ENCODE data around the gene HOXD10. TPM values are rescaled to one million over a fixed set of nuclear protein-coding genes. Genes with fewer than 3 reads are reported as not detected.

HOXD10 gene
- total RNA-seq, 1 donor from 2014 or later: not detected

DNA sequence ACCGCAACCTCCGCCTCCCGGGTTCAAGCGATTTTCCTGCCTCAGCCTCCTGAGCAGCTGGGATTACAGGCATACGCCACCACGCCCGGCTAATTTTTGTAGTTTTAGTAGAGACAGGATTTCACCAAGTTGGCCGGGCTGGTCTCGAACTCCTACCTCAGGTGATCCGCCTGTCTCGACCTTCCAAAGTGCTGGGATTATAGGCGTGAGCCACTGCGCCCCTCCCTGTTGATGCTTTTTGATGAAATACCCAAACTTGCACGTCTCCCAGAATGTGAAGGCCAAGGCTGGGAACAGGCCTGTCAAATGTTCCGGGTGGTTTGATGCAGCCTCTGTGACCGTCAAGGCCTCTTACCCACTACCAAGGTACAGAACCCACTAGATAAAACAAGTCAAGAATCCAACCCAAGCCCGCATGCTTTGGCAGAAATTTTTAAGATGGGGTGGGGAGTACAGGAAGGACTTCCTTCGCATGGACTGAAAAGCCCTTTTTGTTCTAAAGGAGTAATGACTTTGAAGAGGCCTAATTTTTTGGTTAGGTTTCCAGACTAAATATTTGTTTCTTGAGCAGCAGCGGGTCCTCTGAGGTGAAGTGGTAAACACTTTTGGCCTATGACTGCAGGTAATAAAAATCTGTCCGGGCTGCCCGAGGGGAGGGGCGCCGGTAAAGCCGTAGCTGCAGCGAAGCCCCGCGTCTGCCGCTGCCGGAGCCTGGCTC, 29.1 kb upstream of the HOXD10 start:
- Mint-ChIP-seq H3K9me3 (peaks cover 11% of the 10 kb centered on the region), H3K27me3 (peaks cover 91% of the 10 kb centered on the region), H3K4me3 (no peak overlapping the region), H3K4me1 (peaks cover 7% of the 10 kb centered on the region), H3K27ac (no peak overlapping the region), H3K36me3 (ENCODE audit: low read depth) (peaks cover 3% of the 10 kb centered on the region)
- intact Hi-C loops (cut with micrococcal nuclease): no loop called here
- DNase-seq: no peak

DNA sequence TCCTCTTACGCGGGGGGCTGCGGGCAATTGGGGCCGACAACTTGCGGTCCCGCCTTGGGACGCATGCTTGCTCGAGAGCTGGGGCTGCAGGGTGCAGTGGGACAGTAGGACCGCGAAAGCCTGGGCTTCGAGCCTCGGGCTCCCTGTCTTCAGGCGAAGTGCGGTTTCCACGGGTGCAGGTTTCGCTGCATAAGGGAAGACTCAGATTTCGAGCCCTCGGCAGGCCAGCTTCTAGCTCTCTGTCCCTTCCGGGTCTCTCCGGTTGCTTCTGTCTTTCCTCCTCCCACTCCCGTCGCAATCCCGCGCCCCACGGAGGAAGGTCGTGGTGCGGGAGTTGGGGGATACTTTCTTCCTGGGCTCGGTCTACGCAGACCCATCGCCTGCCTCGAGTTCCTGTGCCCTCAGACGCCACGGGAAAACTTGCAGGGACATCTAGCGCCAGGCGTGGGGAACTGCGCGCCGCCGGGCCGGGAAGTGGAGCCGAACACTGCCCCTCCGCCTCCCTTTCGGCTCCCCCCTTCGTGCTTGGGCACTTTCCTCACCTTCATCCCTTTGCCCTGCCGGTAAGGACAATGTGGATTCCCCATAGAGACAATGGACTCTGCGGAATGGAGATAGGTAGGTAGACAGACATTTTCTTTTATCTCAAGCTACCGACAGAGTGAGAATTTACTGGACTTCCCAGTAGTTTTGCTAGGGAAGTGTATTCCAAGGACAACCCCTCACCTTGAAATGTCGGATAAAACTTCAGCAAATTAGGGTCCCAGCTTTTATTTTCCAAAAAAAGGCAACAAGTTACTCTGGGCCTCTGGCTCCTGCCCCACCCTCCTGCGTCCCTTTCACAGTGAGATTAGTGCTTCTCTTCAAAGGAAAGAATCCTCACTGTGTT, 28.3 kb upstream of the HOXD10 start:
- H3K4me3 Mint-ChIP-seq: peak overlapping the region; percentile 36
- H3K27me3 Mint-ChIP-seq: peaks cover 86% of the 10 kb centered on the region
- peak overlapping the region; percentile 25 for H3K27ac Mint-ChIP-seq
- H3K36me3 Mint-ChIP-seq (ENCODE audit: low read depth): peaks cover 3% of the 10 kb centered on the region
- DNase-seq: no peak
- peaks cover 7% of the 10 kb centered on the region for H3K4me1 Mint-ChIP-seq
- H3K9me3 Mint-ChIP-seq: peaks cover 11% of the 10 kb centered on the region
- intact Hi-C loops (cut with micrococcal nuclease): no loop called here

DNA sequence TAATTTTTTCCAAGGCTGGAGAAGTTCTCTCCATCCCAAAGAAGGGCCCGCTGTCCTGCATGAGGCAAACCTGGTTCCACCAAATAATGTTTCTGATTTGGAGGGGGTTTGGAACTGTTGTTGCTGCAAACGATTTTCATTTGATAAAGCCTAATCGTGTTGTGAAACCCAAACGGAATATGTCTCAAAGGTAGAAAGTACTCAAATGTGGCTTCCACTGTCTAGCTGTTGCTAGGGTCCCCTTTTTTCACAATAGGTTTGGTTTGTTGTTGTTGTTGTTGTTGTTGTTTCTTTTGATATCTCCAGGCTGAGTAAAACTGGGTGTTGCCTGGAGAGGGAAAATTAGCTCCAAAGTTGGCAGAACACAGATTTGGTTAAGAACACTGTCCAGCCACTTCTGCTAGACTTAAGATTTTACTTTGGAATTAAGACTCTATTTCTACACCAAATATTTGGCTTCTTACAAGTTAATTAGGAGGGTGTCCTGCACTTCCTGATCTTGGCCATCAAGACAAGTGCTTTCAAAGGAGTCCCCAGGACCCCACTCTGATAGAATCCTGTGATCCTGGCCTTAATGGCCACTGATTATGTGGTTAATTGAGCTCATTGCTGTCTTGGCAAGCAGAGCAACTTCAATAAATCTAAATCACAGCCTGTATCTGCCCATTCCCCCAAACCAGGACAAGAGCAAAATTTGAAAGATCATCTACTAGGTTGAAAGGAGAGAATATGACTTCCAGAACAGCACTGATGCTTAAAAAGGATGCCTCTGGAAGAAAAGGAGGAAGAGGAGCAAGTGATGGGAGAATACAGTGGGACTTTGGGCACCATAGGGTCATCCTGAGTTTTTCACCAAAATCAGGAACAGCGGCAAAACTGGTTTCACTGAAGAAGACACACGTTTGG, 27.4 kb upstream of the HOXD10 start:
- Mint-ChIP-seq H3K36me3 (ENCODE audit: low read depth) (peaks cover 3% of the 10 kb centered on the region), H3K27me3 (peaks cover 86% of the 10 kb centered on the region), H3K4me1 (peaks cover 5% of the 10 kb centered on the region), H3K4me3 (no peak overlapping the region), H3K27ac (no peak overlapping the region), H3K9me3 (peaks cover 11% of the 10 kb centered on the region)
- DNase-seq: no peak
- intact Hi-C loops (cut with micrococcal nuclease): no loop called here

DNA sequence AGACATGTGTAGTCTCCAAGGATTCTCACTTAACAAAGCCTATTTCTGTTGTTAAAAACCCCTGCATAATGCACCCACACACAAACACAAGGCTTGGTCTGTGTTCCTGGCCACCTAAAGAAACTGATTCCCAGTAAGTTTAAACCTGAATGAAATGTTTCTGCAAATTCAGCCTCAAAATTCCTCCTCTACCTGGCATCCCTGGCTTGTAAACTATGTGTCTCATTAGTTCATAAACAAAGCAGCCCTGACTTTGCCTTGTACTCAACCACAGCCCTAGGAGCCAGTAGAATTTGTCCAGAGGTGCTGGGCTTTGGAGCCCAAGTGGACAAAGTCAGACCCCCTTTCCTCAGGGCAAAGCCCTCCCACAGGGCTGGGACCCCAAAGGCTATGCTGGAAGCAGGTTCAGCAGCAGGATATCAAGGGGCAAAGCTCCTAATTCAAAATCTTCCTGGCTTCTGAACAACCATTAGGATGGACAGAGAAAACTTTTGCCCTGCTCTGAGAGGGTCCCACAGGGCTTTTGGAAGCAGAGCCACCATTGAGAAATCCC, 26.7 kb upstream of the HOXD10 start:
- H3K27ac Mint-ChIP-seq: no peak overlapping the region
- no peak for DNase-seq
- intact Hi-C loops (cut with micrococcal nuclease): no loop called here
- H3K9me3 Mint-ChIP-seq: peaks cover 11% of the 10 kb centered on the region
- peaks cover 5% of the 10 kb centered on the region for H3K4me1 Mint-ChIP-seq
- H3K36me3 Mint-ChIP-seq (ENCODE audit: low read depth): peaks cover 3% of the 10 kb centered on the region
- peaks cover 86% of the 10 kb centered on the region for H3K27me3 Mint-ChIP-seq
- no peak overlapping the region for H3K4me3 Mint-ChIP-seq

DNA sequence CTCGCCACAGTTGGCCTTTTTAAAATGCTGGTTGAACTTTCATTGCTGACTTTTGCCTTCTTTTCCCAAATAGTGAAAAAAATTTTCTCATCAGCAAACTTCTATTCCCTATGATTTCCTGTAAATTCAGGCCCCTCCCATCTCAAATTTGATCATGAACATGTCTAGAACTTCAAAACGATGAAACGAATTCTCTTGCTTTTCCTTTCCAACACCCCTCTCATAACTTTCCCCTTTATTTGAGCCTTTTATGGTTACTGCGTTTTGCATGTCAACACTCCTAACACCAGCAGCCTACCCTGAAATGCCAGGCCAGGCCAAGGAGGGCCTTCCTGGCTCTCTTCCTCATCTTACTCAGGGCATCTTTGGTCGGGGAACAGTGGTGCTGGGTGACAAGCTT, 25.7 kb upstream of the HOXD10 start:
- Mint-ChIP-seq H3K27ac (no peak overlapping the region), H3K27me3 (peaks cover 86% of the 10 kb centered on the region), H3K9me3 (peaks cover 7% of the 10 kb centered on the region), H3K4me3 (no peak overlapping the region), H3K36me3 (ENCODE audit: low read depth) (peaks cover 3% of the 10 kb centered on the region), H3K4me1 (peaks cover 5% of the 10 kb centered on the region)
- intact Hi-C loops (cut with micrococcal nuclease): no loop called here
- no peak for DNase-seq

DNA sequence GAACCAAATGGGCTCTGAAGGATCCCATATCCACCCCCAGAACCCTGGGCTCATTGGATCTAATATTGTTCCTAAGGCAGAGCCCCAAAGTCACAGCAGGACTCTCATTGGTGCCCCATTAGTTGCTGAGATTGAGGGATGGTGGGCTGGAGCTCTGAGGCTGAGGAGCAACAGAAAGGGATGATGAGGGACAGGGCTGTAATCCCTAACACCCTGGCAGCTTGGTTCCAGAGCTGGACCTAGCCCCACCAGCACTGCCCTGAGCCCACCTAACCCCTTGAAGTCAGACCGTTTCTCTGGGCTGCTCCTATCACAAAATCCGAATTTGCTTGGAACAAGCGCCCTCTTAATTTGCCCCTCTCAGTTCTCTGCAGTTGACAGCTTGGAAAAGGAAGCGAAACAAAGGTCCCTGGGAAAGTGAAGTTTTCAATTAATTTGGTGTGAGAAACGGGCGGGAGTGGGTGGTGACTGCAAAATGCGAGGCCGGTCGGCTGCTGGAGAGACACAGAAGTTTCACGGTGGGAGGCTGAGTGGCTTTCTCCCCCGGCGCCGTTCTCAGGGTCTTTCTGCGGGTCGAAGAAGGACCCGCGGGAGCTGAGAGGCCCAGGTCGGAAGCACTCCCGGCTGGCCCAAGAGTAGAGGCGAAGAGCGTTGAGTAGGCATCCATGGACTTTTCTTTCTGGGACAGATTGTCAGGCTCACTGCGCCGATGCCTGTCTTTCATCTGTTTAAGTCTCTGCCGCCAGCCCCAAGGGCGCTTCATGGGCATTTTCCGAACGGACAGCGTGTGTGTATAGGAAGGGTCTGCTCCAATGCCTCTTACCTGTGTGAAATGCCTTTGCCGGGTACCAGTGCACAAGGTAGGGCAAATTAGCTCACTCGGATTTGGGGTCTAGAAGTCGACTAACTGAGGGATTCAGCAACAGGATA, 25.0 kb upstream of the HOXD10 start:
- DNase-seq: no peak
- Mint-ChIP-seq H3K4me3 (no peak overlapping the region), H3K4me1 (peaks cover 7% of the 10 kb centered on the region), H3K27me3 (peaks cover 88% of the 10 kb centered on the region), H3K27ac (peak overlapping the region; percentile 79), H3K9me3 (peaks cover 7% of the 10 kb centered on the region), H3K36me3 (ENCODE audit: low read depth) (peaks cover 3% of the 10 kb centered on the region)
- intact Hi-C loops (cut with micrococcal nuclease): no loop called here

DNA sequence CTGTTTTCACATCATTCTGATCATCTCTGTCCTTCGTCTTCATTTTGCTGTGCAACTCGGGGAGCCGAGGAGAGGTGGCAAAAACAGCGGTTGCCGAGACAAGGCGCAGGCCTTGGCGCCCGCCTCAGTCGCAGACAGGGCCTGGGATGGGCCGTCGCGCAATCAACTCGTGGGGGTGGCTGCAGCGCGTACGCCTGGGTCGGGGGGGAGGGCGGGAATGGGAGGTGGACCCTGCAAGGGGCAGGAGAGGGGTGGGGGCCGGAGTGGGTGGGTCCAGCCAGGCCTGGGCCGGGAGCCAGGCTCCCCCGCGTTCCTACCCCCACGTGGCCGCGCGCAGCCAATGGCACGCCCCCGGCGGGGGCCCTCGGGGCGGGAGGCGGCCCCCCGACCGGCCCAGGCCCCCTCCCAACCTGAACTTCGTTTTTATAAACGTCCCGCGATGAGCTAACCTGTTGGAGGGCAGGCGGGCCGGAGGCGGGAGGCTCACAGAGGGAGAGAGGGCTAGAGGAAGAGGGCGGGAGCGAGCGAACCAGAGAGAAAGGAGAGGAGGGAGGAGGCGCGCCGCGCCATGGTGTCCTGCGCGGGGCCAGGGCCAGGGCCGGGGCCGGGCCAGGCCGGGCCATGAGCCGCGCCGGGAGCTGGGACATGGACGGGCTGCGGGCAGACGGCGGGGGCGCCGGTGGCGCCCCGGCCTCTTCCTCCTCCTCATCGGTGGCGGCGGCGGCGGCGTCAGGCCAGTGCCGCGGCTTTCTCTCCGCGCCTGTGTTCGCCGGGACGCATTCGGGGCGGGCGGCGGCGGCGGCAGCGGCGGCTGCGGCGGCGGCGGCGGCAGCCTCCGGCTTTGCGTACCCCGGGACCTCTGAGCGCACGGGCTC, 24.1 kb upstream of the HOXD10 start, which contains the start of gene HOXD13:
TSS of gene HOXD13 (plus strand) at position 452 of the 875 bp plus-strand sequence. CDS start at position 622, 170 bp downstream.
- intact Hi-C loops (cut with micrococcal nuclease): no loop called here
- H3K4me1 Mint-ChIP-seq: peaks cover 14% of the 10 kb centered on the region
- H3K9me3 Mint-ChIP-seq: peaks cover 4% of the 10 kb centered on the region
- H3K36me3 Mint-ChIP-seq (ENCODE audit: low read depth): peaks cover 3% of the 10 kb centered on the region
- H3K4me3 Mint-ChIP-seq: peak within 1 kb of the TSS; percentile 1
- H3K27ac Mint-ChIP-seq: peak within 1 kb of the TSS; percentile 79
- peaks cover 88% of the 10 kb centered on the region for H3K27me3 Mint-ChIP-seq
- peak; percentile 60 for DNase-seq

DNA sequence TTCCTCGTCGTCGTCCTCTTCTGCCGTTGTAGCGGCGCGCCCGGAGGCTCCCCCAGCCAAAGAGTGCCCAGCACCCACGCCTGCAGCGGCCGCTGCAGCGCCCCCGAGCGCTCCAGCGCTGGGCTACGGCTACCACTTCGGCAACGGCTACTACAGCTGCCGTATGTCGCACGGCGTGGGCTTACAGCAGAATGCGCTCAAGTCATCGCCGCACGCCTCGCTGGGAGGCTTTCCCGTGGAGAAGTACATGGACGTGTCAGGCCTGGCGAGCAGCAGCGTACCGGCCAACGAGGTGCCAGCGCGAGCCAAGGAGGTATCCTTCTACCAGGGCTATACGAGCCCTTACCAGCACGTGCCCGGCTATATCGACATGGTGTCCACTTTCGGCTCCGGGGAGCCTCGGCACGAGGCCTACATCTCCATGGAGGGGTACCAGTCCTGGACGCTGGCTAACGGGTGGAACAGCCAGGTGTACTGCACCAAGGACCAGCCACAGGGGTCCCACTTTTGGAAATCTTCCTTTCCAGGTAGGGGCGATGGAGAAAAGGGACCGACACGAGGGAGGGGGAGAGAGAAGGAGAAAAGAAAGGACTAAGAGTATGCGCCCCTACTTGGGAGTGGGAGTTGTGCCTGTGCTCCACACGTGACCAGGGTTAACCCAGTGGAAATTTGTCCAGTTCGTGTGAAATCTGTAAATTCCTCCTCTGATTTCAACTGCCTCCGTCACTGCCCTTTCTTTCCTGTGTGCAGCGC, 23.3 kb upstream of the HOXD10 start:
- H3K9me3 Mint-ChIP-seq: peaks cover 4% of the 10 kb centered on the region
- peak overlapping the region; percentile 21 for H3K27ac Mint-ChIP-seq
- peaks cover 16% of the 10 kb centered on the region for H3K4me1 Mint-ChIP-seq
- peak; percentile 58 for DNase-seq
- H3K4me3 Mint-ChIP-seq: peak overlapping the region; percentile 1
- intact Hi-C loops (cut with micrococcal nuclease): no loop called here
- peaks cover 88% of the 10 kb centered on the region for H3K27me3 Mint-ChIP-seq
- H3K36me3 Mint-ChIP-seq (ENCODE audit: low read depth): peaks cover 3% of the 10 kb centered on the region

DNA sequence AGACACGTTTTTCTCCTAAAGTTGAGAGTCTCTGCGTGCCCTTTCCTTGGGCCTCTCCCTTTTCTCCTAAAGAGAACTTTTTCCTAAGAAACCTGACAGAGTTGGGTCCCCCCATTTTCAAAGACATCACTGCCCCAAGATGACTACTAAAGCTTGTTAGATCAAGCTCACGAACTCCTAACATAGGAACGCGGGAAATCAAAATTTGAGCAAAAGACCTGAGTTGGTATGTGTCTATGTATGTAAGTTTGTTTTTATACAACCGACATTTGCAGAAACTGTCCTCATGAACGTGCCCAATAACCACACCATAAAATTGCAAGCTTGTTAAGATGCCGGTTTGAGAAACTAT, 22.7 kb upstream of the HOXD10 start:
- peak; percentile 57 for DNase-seq
- Mint-ChIP-seq H3K9me3 (peaks cover 4% of the 10 kb centered on the region), H3K27me3 (peaks cover 87% of the 10 kb centered on the region), H3K4me1 (peaks cover 14% of the 10 kb centered on the region), H3K4me3 (peak overlapping the region; percentile 1), H3K27ac (peak overlapping the region; percentile 21), H3K36me3 (ENCODE audit: low read depth) (peaks cover 3% of the 10 kb centered on the region)
- intact Hi-C loops (cut with micrococcal nuclease): no loop called here

DNA sequence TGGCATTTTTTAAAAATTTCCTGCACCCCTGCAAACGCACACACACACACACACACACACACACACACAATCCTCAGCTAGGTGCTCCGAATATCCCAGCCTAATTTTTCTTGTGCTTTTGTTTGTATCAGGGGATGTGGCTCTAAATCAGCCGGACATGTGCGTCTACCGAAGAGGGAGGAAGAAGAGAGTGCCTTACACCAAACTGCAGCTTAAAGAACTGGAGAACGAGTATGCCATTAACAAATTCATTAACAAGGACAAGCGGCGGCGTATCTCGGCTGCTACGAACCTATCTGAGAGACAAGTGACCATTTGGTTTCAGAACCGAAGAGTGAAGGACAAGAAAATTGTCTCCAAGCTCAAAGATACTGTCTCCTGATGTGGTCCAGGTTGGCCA, 22.2 kb upstream of the HOXD10 start:
- peaks cover 3% of the 10 kb centered on the region for H3K36me3 Mint-ChIP-seq (ENCODE audit: low read depth)
- H3K27ac Mint-ChIP-seq: peak overlapping the region; percentile 18
- H3K4me1 Mint-ChIP-seq: peaks cover 14% of the 10 kb centered on the region
- intact Hi-C loops (cut with micrococcal nuclease): no loop called here
- peaks cover 87% of the 10 kb centered on the region for H3K27me3 Mint-ChIP-seq
- H3K4me3 Mint-ChIP-seq: no peak overlapping the region
- H3K9me3 Mint-ChIP-seq: peaks cover 4% of the 10 kb centered on the region
- no peak for DNase-seq

DNA sequence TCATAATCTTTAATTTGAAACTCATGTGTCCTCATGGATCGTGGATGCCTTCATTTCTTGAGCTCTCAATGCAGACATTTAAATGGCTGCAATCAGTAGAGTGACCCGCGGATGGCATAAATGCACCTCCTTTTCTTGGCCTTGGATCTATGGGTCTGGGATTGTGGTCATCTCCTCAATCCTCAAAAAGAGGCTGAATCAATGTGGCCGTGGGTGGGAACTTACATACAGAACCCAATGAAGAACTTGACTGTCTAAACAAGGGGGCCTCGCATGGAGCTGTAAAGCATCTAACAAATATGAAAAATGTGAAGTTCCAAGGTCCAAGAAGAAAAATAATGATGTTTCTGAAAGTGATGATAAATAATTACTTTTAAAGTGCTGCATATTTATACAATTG, 21.2 kb upstream of the HOXD10 start:
- peaks cover 14% of the 10 kb centered on the region for H3K4me1 Mint-ChIP-seq
- DNase-seq: no peak
- peaks cover 83% of the 10 kb centered on the region for H3K27me3 Mint-ChIP-seq
- no peak overlapping the region for H3K27ac Mint-ChIP-seq
- H3K9me3 Mint-ChIP-seq: peaks cover 4% of the 10 kb centered on the region
- intact Hi-C loops (cut with micrococcal nuclease): loop anchor here (5.0 kb wide), 1 partner anchor 728 kb away; no protein-coding TSS in a partner anchor
- peaks cover 3% of the 10 kb centered on the region for H3K36me3 Mint-ChIP-seq (ENCODE audit: low read depth)
- no peak overlapping the region for H3K4me3 Mint-ChIP-seq
